Astrocyte of the spinal cord (primary cell): ENCODE results near the gene TRAPPC10.

Experiments used
- DNase-seq: peaks from one replicate; pipeline ENCODE4 v3.0.0; 2011; ENCODE audit warnings: low read depth, low spot score
- H3K4me3 ChIP-seq: 2 replicates; pipeline ENCODE4 v1.5.1; 2011; ENCODE audit warnings: low read depth, mild to moderate bottlenecking, low read length, moderate library complexity
- CTCF ChIP-seq: IDR thresholded peaks from 2 replicates; pipeline ENCODE4 v1.5.1; 2012; ENCODE audit warnings: low read depth, mild to moderate bottlenecking, low read length, inconsistent platforms
- in situ Hi-C: cut with HindIII; loops from 2 replicates; pipeline ENCODE4 v1.10.0; 2017; ENCODE audit warnings: low sequenced_read_pairs

The TRAPPC10 gene

GRCh38 chr21:44064852-44065403 is 52.8 kb downstream of the TRAPPC10 start:
- TF ChIP-seq CTCF: no peak
- no peak for DNase-seq
- in situ Hi-C loops: no loop called here
- H3K4me3 ChIP-seq: no peak overlapping the region

GRCh38 chr21:44065428-44065827 is 53.3 kb downstream of the TRAPPC10 start:
- no peak for TF ChIP-seq CTCF
- no peak overlapping the region for H3K4me3 ChIP-seq
- no peak for DNase-seq
- in situ Hi-C loops: no loop called here

GRCh38 chr21:44066116-44066515 is 54.0 kb downstream of the TRAPPC10 start:
- no peak overlapping the region for H3K4me3 ChIP-seq
- DNase-seq: no peak
- in situ Hi-C loops: no loop called here
- TF ChIP-seq CTCF: no peak

GRCh38 chr21:44067011-44067839 is 55.1 kb downstream of the TRAPPC10 start:
- in situ Hi-C loops: no loop called here
- no peak for DNase-seq
- peak; percentile 7 for TF ChIP-seq CTCF
- H3K4me3 ChIP-seq: no peak overlapping the region

- no peak for TF ChIP-seq CTCF
These were observed 58.3 kb downstream of the TRAPPC10 start for GRCh38 chr21:44070391-44070790.

GRCh38 chr21:44071359-44072104 is 59.4 kb downstream of the TRAPPC10 start:
- no peak for TF ChIP-seq CTCF
- no peak overlapping the region for H3K4me3 ChIP-seq
- in situ Hi-C loops: no loop called here
- no peak for DNase-seq

More at GRCh38 chr21:44070391-44070790, 58.3 kb downstream of the TRAPPC10 start:
- DNase-seq: no peak
- H3K4me3 ChIP-seq: no peak overlapping the region
- in situ Hi-C loops: no loop called here
